ENCODE data around the gene FOXN3. TPM values are rescaled to one million over a fixed set of nuclear protein-coding genes. Genes with fewer than 3 reads are reported as not detected.

Gene FOXN3
- total RNA-seq, 6 experiments from 2014 or later = 31.9 to 43.4 (median 37.9) TPM

DNA sequence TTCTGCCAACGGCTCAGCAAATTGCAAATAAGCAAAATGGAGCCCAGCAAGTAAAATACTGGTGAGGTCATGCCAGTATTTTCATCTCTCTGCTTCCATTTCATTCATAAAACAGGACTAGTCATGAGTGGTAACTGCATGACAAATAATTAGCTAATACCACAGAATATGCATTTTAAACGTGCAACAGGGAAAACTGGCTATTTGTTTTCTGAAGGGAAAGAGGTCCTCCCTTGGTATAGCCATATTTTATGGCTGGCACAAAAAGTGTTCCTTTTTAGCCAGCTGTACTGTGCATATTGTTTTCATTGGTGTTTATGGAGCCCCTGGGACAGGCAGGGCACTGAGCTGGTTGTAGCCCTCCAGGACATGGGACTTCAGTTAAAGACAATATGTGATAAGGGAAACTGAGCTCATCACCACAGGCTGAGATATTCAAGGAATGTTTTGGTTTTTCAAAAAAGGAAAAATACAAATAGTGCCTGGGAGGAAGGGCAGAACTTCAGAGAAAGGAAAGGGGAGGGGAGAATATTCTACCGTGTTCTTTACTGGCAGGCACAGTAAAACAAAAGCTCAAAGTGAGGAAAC, 26.1 kb upstream of the FOXN3 start:
- H3K27me3 Mint-ChIP-seq (ENCODE audit: insufficient read depth) = no peaks in the 10 kb centered on the region; the same call in 1 of the 2 replicates
- TF ChIP-seq, protein P1, sequence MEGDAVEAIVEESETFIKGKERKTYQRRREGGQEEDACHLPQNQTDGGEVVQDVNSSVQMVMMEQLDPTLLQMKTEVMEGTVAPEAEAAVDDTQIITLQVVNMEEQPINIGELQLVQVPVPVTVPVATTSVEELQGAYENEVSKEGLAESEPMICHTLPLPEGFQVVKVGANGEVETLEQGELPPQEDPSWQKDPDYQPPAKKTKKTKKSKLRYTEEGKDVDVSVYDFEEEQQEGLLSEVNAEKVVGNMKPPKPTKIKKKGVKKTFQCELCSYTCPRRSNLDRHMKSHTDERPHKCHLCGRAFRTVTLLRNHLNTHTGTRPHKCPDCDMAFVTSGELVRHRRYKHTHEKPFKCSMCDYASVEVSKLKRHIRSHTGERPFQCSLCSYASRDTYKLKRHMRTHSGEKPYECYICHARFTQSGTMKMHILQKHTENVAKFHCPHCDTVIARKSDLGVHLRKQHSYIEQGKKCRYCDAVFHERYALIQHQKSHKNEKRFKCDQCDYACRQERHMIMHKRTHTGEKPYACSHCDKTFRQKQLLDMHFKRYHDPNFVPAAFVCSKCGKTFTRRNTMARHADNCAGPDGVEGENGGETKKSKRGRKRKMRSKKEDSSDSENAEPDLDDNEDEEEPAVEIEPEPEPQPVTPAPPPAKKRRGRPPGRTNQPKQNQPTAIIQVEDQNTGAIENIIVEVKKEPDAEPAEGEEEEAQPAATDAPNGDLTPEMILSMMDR (IDR thresholded peaks at IDR 0.05) = no peak
- peaks cover 36% of the 10 kb centered on the region for H3K4me1 Mint-ChIP-seq (ENCODE audit: low read depth)
- peak overlapping the region; percentile 78 for H3K27ac Mint-ChIP-seq
- peak; percentile 63 for DNase-seq
- H3K4me3 Mint-ChIP-seq = peak overlapping the region; percentile 69
- no peaks in the 10 kb centered on the region for H3K9me3 Mint-ChIP-seq
- no peaks in the 10 kb centered on the region; the same call in 1 of the 2 replicates for H3K36me3 Mint-ChIP-seq (ENCODE audit: low read depth)

DNA sequence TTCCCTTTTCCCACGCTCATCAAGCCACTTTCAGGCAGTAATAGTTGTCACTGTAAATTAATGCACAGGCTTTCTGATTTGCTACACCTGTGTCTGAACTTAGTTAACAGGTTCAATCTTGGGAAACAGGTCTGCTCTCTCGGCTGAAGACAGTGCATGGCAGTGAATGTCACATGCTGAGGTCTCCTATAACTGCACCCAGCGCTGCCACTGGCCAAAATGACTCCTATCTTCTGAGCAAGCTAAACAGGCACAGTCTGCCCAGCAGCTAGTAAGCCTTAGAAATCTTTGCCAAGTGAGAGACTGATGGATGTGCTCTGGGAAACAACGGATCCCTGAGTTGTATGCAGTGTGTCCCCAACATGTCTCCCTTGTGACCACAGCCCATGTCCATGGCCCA, 25.2 kb upstream of the FOXN3 start:
- Mint-ChIP-seq H3K4me3 (no peak overlapping the region), H3K4me1 (ENCODE audit: low read depth) (peaks cover 36% of the 10 kb centered on the region), H3K27ac (peak overlapping the region; percentile 78), H3K9me3 (no peaks in the 10 kb centered on the region), H3K27me3 (ENCODE audit: insufficient read depth) (no peaks in the 10 kb centered on the region; the same call in 1 of the 2 replicates), H3K36me3 (ENCODE audit: low read depth) (no peaks in the 10 kb centered on the region; the same call in 1 of the 2 replicates)
- TF ChIP-seq, protein P1 (IDR thresholded peaks at IDR 0.05) = no peak
- DNase-seq = no peak

DNA sequence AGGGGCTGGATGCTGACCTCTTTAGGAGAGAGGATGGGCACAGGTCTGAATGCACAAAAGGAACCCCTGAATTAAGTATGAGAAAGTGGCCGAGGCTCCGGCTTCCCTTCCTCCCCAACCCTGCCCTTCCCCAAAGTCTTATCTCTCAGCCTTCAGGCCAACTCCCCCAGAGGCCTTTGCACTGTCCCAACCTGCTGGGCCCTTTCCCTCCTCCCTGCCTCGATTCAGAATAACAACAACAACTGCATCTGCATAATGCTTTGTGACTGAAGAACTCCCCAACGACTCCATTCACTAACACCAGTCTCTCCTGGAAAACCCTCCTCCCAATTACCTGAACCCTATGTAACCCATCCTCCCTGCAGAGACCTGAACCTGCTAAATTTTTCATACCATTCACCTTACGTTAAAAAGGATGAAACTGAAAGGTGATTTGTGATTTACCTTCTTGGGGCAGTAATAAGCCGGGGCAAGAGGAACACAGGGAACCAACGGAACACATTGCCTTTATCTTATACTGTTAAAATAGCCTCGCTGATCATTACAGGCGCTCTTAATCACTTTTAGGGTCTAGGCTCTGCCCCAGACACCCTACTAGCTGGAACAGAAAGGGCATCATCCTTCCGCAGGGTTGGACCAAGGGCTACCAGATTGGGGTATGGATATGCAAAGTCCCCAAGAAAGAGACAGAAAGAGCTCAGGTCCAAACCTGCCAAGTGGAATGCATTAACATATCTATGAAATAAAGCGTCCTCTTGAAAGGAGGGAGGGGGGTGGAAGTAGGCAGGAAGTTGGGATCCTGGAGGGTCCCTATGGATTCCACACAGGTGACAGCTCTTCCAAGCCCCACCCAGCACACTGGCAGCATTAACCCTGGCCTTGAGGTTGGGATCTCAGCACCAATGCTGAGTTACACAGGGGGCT, 24.2 kb upstream of the FOXN3 start:
- Mint-ChIP-seq H3K9me3 (no peaks in the 10 kb centered on the region), H3K4me1 (ENCODE audit: low read depth) (peaks cover 36% of the 10 kb centered on the region), H3K27me3 (ENCODE audit: insufficient read depth) (no peaks in the 10 kb centered on the region; the same call in 1 of the 2 replicates), H3K27ac (no peak overlapping the region), H3K36me3 (ENCODE audit: low read depth) (no peaks in the 10 kb centered on the region), H3K4me3 (no peak overlapping the region)
- TF ChIP-seq, protein P1 (IDR thresholded peaks at IDR 0.05) = no peak
- no peak for DNase-seq

DNA sequence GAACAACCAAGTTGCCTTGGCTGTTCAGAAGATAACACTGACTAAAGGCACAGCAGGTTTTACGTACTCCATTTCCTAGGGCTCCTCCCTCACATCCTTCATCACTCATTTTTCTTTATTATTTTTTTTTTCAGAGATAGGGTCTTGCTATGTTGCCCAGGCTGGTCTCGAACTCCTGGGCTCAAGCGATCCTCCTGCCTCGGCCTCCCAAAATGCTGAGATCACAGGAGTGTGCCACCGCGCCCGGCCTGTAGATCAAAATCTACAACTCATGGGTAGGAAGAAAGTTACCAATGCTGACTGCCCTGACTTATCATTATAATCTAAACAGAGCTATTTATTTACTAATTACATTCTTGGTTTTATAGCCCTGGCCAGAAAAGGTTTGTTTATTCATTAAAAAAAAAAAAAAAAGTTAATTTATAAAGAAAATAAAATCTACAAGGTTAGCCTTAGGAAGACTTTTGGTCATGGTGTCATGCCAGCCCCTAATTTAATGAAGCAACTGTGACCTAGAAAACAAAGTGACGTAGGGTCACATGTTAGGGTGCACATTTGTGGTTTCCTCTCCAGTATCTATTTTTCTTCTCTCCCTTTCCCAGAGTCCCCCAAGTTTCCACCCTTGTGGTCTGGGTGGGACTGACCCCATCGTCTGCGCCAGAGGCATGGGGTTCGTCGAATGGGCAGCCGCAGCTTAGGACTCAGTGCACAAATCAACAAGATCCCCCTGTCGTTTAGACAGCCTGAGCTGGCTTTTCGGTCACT, 19.0 kb upstream of the FOXN3 start:
- no peak overlapping the region for H3K4me3 Mint-ChIP-seq
- no peaks in the 10 kb centered on the region for H3K36me3 Mint-ChIP-seq (ENCODE audit: low read depth)
- no peaks in the 10 kb centered on the region; the same call in none of the 2 replicates for H3K27me3 Mint-ChIP-seq (ENCODE audit: insufficient read depth)
- H3K4me1 Mint-ChIP-seq (ENCODE audit: low read depth) = no peaks in the 10 kb centered on the region
- H3K9me3 Mint-ChIP-seq = no peaks in the 10 kb centered on the region
- H3K27ac Mint-ChIP-seq = no peak overlapping the region
- DNase-seq = no peak
- TF ChIP-seq, protein P1 (IDR thresholded peaks at IDR 0.05) = no peak

DNA sequence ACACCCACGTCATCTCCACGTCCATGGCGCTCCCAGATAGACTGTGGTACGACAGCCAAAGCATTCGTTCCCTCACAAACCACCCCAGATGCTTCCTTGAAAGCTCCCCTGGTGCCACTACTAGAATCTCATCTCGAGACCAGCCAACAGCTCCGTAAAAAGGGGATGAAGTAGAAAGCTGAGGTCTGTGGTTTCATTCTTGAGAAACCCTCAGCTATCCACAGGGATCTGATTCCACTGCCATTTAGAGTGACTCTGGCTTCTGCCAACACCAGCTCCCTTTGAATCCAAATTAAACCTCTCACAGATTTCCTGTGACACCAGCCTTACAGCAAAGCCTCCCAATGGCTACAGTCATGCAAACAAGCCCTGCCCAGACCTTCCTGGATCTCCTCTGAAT, 18.5 kb upstream of the FOXN3 start:
- H3K4me3 Mint-ChIP-seq = no peak overlapping the region
- H3K27me3 Mint-ChIP-seq (ENCODE audit: insufficient read depth) = no peaks in the 10 kb centered on the region; the same call in 1 of the 2 replicates
- TF ChIP-seq, protein P1 (IDR thresholded peaks at IDR 0.05) = no peak
- H3K36me3 Mint-ChIP-seq (ENCODE audit: low read depth) = no peaks in the 10 kb centered on the region
- DNase-seq = no peak
- H3K27ac Mint-ChIP-seq = no peak overlapping the region
- no peaks in the 10 kb centered on the region for H3K9me3 Mint-ChIP-seq
- H3K4me1 Mint-ChIP-seq (ENCODE audit: low read depth) = peaks cover 5% of the 10 kb centered on the region

All from HFFc6 (cell line).